SK-N-MC (cell line): ENCODE results near the gene PPP2CA.

Experiments
- EZH2 ChIP-seq: fragments of 200-600 bp; sonication (generic); IDR thresholded peaks from one replicate; pipeline ENCODE4 v1.6.1; 2017; ENCODE audit warnings: antibody characterized with exemption
- POLR2AphosphoS5 ChIP-seq: IDR thresholded peaks from 2 replicates; pipeline ENCODE4 v1.6.1; 2012; ENCODE audit warnings: mild to moderate bottlenecking, low read depth, low read length, borderline replicate concordance

GRCh38 chr5:134207696-134208095, 18.2 kb downstream of the PPP2CA start:
- TF ChIP-seq POLR2AphosphoS5 (no peak), EZH2 (no peak)
